ENCODE measurements around the gene FOXP1.

FOXP1 gene

DNA sequence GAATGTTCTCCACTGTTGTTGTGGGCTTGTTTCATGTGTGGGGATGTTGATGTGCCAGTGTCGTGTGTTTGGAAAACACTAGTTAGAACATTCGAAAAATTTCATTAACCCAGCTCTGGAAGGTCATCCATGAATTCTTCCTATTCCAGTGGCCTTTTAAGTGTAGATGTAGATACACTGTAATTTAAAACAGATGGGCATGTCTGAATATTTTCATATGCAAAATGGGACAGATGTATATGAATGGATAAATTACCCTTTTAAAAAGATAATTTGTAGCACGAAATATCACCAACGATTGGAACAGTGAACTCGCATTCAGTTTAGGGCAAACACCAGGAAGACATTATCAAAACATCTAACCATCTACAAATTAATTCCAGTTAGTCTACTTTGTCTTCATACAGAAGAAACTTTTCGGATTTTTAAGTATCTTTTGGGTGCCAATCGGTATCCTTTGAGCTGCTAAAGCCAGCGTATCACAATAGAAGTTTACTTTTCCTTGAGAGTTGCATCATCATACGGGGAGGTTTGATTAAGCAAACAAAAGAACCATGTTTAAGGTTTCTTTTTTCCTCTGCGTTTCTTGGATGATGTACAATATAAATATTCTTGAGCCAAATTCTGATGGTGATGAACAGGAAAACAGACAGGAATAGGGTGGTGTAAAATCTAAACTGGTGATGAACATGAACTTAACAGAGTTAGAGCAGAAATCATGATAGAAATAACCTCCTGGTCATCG, 528.1 kb downstream of the FOXP1 start:
- H3K27me3 ChIP-seq (replicated peaks; ENCODE audit: control insufficient read depth, insufficient read depth, low read length): no peaks in the 10 kb centered on the region
- no peak overlapping the region for H3K4me3 ChIP-seq (ENCODE audit: low read length)
- DNase-seq (ENCODE audit: low read depth): peak; percentile 79
- H3K9me3 ChIP-seq (ENCODE audit: control insufficient read depth, low read length): no peaks in the 10 kb centered on the region
- peaks cover 57% of the 10 kb centered on the region for H3K4me1 ChIP-seq (ENCODE audit: control insufficient read depth, insufficient read depth, low read length)
- H3K9ac ChIP-seq (ENCODE audit: low read length): no peak overlapping the region
- H3K36me3 ChIP-seq (ENCODE audit: control insufficient read depth, insufficient read depth, low read length, severe bottlenecking): peaks cover 11% of the 10 kb centered on the region

DNA sequence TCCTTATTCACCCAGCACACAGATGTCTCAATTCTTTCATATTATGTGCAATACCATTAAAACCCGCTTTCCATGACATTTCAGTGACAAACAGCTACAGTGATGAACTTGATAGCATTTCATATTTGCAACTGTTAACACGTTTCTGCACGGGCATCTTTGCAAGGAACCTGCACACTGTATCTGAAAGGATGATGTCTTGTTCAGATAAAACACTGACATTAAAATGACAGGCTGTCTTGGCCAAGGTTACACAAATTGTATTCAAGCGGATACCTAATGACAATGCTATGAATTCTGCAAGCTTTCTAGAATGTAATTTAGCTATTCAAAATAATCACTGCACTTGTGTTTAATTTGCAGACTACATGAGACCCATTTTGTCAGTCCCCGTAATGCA, 529.2 kb downstream of the FOXP1 start:
- DNase-seq (ENCODE audit: low read depth): no peak
- H3K27me3 ChIP-seq (replicated peaks; ENCODE audit: control insufficient read depth, insufficient read depth, low read length): no peaks in the 10 kb centered on the region
- H3K4me3 ChIP-seq (ENCODE audit: low read length): no peak overlapping the region
- H3K36me3 ChIP-seq (ENCODE audit: control insufficient read depth, insufficient read depth, low read length, severe bottlenecking): peaks cover 17% of the 10 kb centered on the region
- no peak overlapping the region for H3K9ac ChIP-seq (ENCODE audit: low read length)
- no peaks in the 10 kb centered on the region for H3K9me3 ChIP-seq (ENCODE audit: control insufficient read depth, low read length)
- peaks cover 62% of the 10 kb centered on the region for H3K4me1 ChIP-seq (ENCODE audit: control insufficient read depth, insufficient read depth, low read length)

DNA sequence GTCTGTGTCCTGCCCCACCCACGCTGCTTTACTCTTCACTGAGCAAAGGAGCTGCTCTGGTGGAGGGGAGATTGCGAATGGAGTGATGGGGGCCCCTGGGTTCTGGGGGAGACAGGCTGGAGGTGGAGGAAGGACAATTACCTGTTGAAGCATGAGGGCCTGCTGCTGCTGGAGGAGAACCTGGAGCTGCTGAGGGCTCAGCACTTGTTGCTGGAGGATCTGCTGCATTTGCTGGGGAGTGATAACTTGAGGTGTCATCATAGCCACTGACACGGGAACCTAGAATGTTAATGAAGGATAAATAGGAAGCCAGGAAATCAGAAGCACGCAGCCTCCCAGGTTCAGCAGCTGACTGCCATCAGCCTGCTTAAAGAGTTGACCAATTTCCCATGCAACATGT, 530.0 kb downstream of the FOXP1 start:
- Histone ChIP-seq H3K4me1 (ENCODE audit: control insufficient read depth, insufficient read depth, low read length) (peaks cover 58% of the 10 kb centered on the region), H3K4me3 (ENCODE audit: low read length) (no peak overlapping the region), H3K36me3 (ENCODE audit: control insufficient read depth, insufficient read depth, low read length, severe bottlenecking) (peaks cover 23% of the 10 kb centered on the region), H3K9me3 (ENCODE audit: control insufficient read depth, low read length) (no peaks in the 10 kb centered on the region), H3K27me3 (replicated peaks; ENCODE audit: control insufficient read depth, insufficient read depth, low read length) (no peaks in the 10 kb centered on the region), H3K9ac (ENCODE audit: low read length) (no peak overlapping the region)
- no peak for DNase-seq (ENCODE audit: low read depth)

DNA sequence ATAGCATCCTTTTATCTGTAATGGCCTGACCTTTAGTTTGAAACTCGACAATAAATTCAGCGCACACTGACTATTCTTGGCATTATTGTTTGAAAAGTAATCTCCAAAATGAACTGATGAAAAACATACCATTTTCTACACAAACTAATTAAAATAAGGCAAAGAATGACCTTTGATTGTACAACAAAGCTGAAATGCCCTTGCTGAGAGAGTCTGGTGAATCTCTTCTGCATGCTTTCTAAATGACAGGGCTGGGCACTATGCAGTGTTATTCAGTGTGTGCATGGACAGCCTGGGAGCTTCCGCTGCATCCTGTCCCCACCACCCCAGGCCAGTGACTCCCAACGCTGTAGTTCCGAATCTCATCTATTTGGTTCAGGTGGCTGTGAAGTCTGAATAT, 530.8 kb downstream of the FOXP1 start:
- peak; percentile 29 for DNase-seq (ENCODE audit: low read depth)
- Histone ChIP-seq H3K4me1 (ENCODE audit: control insufficient read depth, insufficient read depth, low read length) (peaks cover 52% of the 10 kb centered on the region), H3K9me3 (ENCODE audit: control insufficient read depth, low read length) (no peaks in the 10 kb centered on the region), H3K4me3 (ENCODE audit: low read length) (peak overlapping the region; percentile 34), H3K36me3 (ENCODE audit: control insufficient read depth, insufficient read depth, low read length, severe bottlenecking) (peaks cover 23% of the 10 kb centered on the region), H3K9ac (ENCODE audit: low read length) (no peak overlapping the region), H3K27me3 (replicated peaks; ENCODE audit: control insufficient read depth, insufficient read depth, low read length) (no peaks in the 10 kb centered on the region)

DNA sequence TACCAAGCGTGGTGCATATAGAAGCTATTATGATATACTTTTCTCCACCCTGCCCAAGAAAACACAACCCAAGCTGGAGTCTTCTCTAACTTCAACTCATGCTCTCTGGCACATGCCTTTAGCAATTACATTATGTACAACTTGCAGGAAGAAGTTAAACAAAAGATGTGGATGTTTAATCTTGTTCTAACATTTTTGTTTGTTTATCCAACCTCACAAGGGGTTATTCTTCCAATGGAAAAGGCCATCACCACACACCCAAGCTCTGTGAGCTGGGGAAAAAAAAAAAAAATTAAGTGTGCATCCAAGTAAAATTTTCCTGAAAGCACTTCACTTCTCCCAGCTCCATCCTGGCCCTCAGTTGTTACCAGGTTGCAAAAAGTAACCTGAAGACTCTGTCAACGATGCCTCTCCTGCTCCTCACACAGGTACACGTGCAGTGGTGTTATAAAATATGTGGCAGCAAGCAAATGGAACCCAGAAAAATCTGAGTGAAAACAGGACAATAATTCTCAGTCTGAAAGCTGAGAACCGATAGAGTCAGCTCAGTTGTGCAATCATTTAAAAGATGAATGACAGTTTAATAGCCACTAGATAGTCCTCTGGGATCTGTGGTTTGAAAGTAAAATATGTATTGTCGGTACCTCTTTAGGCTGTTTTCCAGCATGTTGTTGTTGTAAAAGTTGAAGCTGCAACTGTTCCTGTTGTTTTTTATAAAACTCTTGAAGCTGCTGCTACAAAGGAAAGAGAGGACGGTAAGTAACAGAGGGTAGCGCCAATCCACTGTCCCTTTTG, 531.4 kb downstream of the FOXP1 start:
- H3K4me1 ChIP-seq (ENCODE audit: control insufficient read depth, insufficient read depth, low read length): peaks cover 46% of the 10 kb centered on the region
- H3K9ac ChIP-seq (ENCODE audit: low read length): no peak overlapping the region
- peak overlapping the region; percentile 34 for H3K4me3 ChIP-seq (ENCODE audit: low read length)
- DNase-seq (ENCODE audit: low read depth): peak; percentile 73
- H3K27me3 ChIP-seq (replicated peaks; ENCODE audit: control insufficient read depth, insufficient read depth, low read length): no peaks in the 10 kb centered on the region
- no peaks in the 10 kb centered on the region for H3K9me3 ChIP-seq (ENCODE audit: control insufficient read depth, low read length)
- peaks cover 23% of the 10 kb centered on the region for H3K36me3 ChIP-seq (ENCODE audit: control insufficient read depth, insufficient read depth, low read length, severe bottlenecking)

DNA sequence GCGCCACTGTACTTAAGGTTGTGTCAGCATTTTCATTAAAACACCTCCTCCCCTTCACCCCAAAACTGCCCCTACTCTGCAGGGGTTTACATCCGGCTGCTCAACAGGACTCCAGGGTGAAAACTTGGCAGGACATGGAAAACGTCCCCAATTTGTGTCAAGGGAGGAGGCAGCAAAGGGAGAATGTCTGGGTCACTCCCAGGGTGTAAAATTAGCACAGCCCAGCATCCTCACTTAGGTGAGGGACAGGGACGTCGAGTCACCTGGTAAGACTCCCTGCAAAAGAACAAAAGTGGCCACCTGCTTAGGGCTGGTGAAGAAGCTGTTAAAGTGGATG, 532.3 kb downstream of the FOXP1 start:
- Histone ChIP-seq H3K9ac (ENCODE audit: low read length) (no peak overlapping the region), H3K9me3 (ENCODE audit: control insufficient read depth, low read length) (no peaks in the 10 kb centered on the region), H3K27me3 (replicated peaks; ENCODE audit: control insufficient read depth, insufficient read depth, low read length) (no peaks in the 10 kb centered on the region), H3K36me3 (ENCODE audit: control insufficient read depth, insufficient read depth, low read length, severe bottlenecking) (peaks cover 28% of the 10 kb centered on the region), H3K4me3 (ENCODE audit: low read length) (no peak overlapping the region), H3K4me1 (ENCODE audit: control insufficient read depth, insufficient read depth, low read length) (peaks cover 38% of the 10 kb centered on the region)
- no peak for DNase-seq (ENCODE audit: low read depth)

DNA sequence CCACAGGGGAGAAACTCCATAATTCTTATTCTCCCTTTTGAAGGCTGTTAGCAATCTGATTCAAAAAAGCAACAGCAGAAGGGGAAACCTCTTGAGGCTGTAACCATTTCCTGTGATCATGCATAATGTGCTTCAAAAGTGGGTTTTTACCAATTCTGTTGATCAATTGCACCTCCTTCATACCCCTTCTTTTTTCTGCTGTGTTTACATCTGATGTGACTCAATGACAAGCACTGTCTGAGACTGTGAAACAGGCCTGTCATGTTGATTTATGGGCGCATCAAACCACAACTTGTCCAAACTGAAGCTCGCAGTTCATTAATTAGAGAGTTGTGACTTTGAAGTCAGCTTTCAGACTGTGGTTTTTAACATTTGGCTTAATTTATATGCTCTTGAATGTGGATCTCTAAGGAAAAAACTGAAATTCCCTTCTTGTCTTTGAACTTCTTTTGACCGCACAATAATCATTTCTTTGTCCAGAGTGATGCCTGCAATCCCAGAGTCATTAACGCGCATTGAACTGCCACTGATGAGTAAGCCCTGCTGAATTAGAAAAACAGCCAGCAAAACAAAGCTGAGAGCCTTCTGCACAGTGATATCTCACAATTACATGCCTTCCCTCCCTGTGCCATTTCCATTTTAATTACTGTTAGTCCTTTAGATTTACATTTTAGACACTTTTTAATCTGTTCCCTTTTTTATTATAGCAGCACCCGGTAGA, 532.8 kb downstream of the FOXP1 start:
- no peaks in the 10 kb centered on the region for H3K9me3 ChIP-seq (ENCODE audit: control insufficient read depth, low read length)
- peaks cover 32% of the 10 kb centered on the region for H3K4me1 ChIP-seq (ENCODE audit: control insufficient read depth, insufficient read depth, low read length)
- peak; percentile 25 for DNase-seq (ENCODE audit: low read depth)
- H3K9ac ChIP-seq (ENCODE audit: low read length): no peak overlapping the region
- H3K4me3 ChIP-seq (ENCODE audit: low read length): no peak overlapping the region
- H3K36me3 ChIP-seq (ENCODE audit: control insufficient read depth, insufficient read depth, low read length, severe bottlenecking): peaks cover 34% of the 10 kb centered on the region
- no peaks in the 10 kb centered on the region for H3K27me3 ChIP-seq (replicated peaks; ENCODE audit: control insufficient read depth, insufficient read depth, low read length)

DNA sequence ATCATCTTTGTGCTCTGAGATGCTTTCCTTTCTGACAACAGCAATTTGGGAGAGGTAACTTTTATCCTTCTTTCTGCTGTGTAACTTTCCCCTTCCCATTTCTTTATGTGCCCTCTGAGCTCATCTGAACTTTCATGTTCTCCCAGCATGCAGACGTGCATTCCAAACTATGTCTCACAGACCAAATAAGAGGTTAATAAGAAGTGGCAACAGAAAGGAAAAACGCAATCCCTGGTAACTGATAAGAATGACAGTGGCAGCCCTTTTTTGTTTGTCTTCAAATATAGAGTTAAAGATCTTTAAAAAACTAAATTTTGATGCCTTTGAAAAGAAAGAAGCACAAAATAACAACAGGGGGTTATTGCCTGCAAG, 533.4 kb downstream of the FOXP1 start:
- Histone ChIP-seq H3K36me3 (ENCODE audit: control insufficient read depth, insufficient read depth, low read length, severe bottlenecking) (peaks cover 39% of the 10 kb centered on the region), H3K9me3 (ENCODE audit: control insufficient read depth, low read length) (no peaks in the 10 kb centered on the region), H3K9ac (ENCODE audit: low read length) (no peak overlapping the region), H3K4me1 (ENCODE audit: control insufficient read depth, insufficient read depth, low read length) (peaks cover 29% of the 10 kb centered on the region), H3K27me3 (replicated peaks; ENCODE audit: control insufficient read depth, insufficient read depth, low read length) (no peaks in the 10 kb centered on the region), H3K4me3 (ENCODE audit: low read length) (no peak overlapping the region)
- DNase-seq (ENCODE audit: low read depth): peak; percentile 57

DNA sequence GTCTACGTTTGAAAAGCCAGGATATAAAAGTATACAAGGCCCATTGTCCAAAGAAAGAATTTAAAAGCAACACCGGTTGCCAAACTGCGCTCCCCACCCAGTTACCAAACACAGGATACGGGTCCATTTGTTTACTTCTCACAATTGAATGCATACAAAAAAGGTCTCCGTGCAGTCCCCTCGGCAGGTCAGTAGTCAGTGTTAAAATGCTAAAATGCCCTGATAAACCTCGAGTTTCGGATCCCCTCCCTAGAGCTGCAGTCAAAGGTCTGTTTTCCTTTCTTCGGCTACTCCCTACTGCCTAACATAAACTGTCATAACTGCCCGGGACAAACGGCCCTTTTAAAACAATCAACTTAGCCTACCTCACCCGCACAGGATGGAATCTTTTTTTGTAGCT, 534.6 kb downstream of the FOXP1 start:
- no peak overlapping the region for H3K9ac ChIP-seq (ENCODE audit: low read length)
- no peaks in the 10 kb centered on the region for H3K27me3 ChIP-seq (replicated peaks; ENCODE audit: control insufficient read depth, insufficient read depth, low read length)
- no peak for DNase-seq (ENCODE audit: low read depth)
- H3K9me3 ChIP-seq (ENCODE audit: control insufficient read depth, low read length): no peaks in the 10 kb centered on the region
- no peak overlapping the region for H3K4me3 ChIP-seq (ENCODE audit: low read length)
- H3K36me3 ChIP-seq (ENCODE audit: control insufficient read depth, insufficient read depth, low read length, severe bottlenecking): peaks cover 49% of the 10 kb centered on the region
- peaks cover 29% of the 10 kb centered on the region for H3K4me1 ChIP-seq (ENCODE audit: control insufficient read depth, insufficient read depth, low read length)

DNA sequence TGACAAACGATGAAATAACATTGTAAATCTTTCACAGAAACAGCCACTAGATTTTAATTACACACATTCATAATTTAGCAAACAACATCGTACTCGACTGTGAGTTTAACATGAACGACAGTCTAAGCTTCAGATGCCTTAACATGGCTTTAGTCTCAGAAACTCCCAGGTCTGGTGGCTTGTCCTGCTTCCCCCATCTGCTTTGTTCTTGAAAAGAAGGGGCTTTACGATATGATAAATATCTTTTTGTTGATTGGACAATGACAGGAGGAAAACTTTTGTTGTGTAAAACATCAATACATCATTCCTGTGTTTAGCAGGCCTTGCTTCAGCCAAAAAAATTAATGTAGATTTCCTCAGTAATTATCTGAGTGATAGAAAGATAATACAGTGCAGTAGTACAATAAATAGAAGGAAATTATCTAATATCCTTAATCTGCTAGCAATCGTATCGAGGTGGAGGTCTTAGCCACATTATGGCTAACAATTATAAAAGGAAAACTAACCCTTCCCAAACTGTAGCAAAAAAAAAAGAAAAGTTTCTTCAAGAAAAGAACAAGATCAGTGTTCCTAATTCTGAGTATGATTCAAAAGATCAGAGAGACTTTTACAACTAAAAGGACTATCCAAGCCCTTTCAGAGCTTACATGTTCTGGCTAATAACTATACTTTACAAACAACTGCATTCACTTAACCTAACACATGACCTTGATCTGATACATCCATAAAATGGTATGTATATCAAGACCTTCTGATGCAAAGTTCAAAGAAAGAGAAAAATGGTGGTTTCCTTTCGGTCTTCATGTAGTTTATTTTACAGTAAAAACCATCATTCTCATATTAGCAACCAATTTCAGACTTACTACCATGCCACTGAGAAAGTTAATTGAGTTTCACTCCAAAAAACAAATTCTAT, 535.7 kb downstream of the FOXP1 start:
- H3K36me3 ChIP-seq (ENCODE audit: control insufficient read depth, insufficient read depth, low read length, severe bottlenecking): peaks cover 56% of the 10 kb centered on the region
- no peak for DNase-seq (ENCODE audit: low read depth)

More for the DNA sequence above, 535.7 kb downstream of the FOXP1 start:
- no peak overlapping the region for H3K4me3 ChIP-seq (ENCODE audit: low read length)
- H3K4me1 ChIP-seq (ENCODE audit: control insufficient read depth, insufficient read depth, low read length): peaks cover 25% of the 10 kb centered on the region
- H3K9me3 ChIP-seq (ENCODE audit: control insufficient read depth, low read length): no peaks in the 10 kb centered on the region
- no peaks in the 10 kb centered on the region for H3K27me3 ChIP-seq (replicated peaks; ENCODE audit: control insufficient read depth, insufficient read depth, low read length)
- H3K9ac ChIP-seq (ENCODE audit: low read length): no peak overlapping the region
